Measurements from ENCODE around the gene GRXCR2.

- TF ChIP-seq FOXA1 (IDR thresholded peaks at IDR 0.05) (no peak), BHLHE40 (IDR thresholded peaks at IDR 0.05; ENCODE audit: borderline replicate concordance) (no peak), CTBP1 (IDR thresholded peaks at IDR 0.05; ENCODE audit: borderline replicate concordance) (no peak), FOXM1 (IDR thresholded peaks at IDR 0.05; ENCODE audit: borderline replicate concordance) (no peak), SUZ12 (IDR thresholded peaks at IDR 0.05) (no peak), ARNT (IDR thresholded peaks at IDR 0.05) (no peak), SP1 (IDR thresholded peaks at IDR 0.05) (no peak), FOXK2 (IDR thresholded peaks at IDR 0.05) (no peak), LEF1 (IDR thresholded peaks at IDR 0.05; ENCODE audit: borderline replicate concordance) (no peak), TARDBP (IDR thresholded peaks at IDR 0.05) (no peak)
Observed at GRCh38 chr5:145912594-145912993, 39.8 kb upstream of the GRXCR2 start.
